ENCODE results near the gene BCAR3. TPM values are rescaled to one million over a fixed set of nuclear protein-coding genes. Genes with fewer than 3 reads are reported as not detected.
A peak's percentile ranks its signal among the peaks of the same experiment; 100 is the strongest.

BCAR3 gene
- total RNA-seq, 2 donors from 2014 or later, result 45.2 to 47.7 TPM

DNA sequence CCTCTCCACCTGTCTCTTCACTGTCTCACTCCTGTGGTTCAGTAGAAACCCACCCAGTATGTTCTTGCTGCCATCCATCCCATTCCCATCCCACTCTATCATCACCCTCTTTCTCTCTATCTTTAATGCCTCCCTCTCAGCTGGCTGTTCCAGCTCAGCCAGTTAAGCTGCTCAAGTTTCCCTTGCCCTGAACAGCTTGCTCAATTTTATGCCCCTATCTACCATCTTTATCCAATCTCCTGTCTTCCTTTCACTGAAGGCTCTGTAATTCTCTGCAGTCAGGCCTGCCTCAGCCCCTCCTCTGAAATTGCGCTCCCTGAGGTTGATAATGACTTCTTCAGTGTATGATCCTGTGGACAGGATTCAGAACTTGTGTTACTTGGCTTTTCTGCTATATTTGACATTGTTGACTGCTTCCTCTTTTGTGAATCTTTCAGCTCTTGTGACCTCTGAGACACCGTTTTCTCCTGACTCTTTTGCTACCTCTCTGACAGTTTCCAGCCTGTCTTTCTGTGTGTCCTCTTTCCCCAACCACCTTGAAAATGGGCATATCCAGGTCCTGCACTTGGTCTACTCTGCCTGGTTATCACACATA is 13.9 kb upstream of the BCAR3 start:
- no peak overlapping the region for H3K9ac ChIP-seq (ENCODE audit: low read depth in 2 of 2, low read length in 2 of 2)
- intact Hi-C loops (cut with DNase I), result no loop called here

GRCh38 chr1:93694819-93695218 is 13.2 kb upstream of the BCAR3 start:
- Histone ChIP-seq H3K4me3 (no peak overlapping the region), H3K27me3 (no peaks in the 10 kb centered on the region), H3K9ac (ENCODE audit: low read depth in 2 of 2, low read length in 2 of 2) (no peak overlapping the region), H3K27ac (no peak overlapping the region), H3K9me3 (no peaks in the 10 kb centered on the region), H3K36me3 (no peaks in the 10 kb centered on the region), H3K4me1 (peaks cover 10% of the 10 kb centered on the region)
- intact Hi-C loops (cut with DNase I), result no loop called here
- DNase-seq, result no peak
- TF ChIP-seq, protein P1, sequence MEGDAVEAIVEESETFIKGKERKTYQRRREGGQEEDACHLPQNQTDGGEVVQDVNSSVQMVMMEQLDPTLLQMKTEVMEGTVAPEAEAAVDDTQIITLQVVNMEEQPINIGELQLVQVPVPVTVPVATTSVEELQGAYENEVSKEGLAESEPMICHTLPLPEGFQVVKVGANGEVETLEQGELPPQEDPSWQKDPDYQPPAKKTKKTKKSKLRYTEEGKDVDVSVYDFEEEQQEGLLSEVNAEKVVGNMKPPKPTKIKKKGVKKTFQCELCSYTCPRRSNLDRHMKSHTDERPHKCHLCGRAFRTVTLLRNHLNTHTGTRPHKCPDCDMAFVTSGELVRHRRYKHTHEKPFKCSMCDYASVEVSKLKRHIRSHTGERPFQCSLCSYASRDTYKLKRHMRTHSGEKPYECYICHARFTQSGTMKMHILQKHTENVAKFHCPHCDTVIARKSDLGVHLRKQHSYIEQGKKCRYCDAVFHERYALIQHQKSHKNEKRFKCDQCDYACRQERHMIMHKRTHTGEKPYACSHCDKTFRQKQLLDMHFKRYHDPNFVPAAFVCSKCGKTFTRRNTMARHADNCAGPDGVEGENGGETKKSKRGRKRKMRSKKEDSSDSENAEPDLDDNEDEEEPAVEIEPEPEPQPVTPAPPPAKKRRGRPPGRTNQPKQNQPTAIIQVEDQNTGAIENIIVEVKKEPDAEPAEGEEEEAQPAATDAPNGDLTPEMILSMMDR (IDR thresholded peaks at IDR 0.05), result no peak

More for the DNA sequence above, 13.9 kb upstream of the BCAR3 start:
- TF ChIP-seq, protein P1 (IDR thresholded peaks at IDR 0.05), result no peak
- H3K9me3 ChIP-seq, result no peaks in the 10 kb centered on the region
- H3K36me3 ChIP-seq, result no peaks in the 10 kb centered on the region
- DNase-seq, result no peak
- H3K27ac ChIP-seq, result no peak overlapping the region
- H3K27me3 ChIP-seq, result no peaks in the 10 kb centered on the region
- H3K4me1 ChIP-seq, result peaks cover 10% of the 10 kb centered on the region
- H3K4me3 ChIP-seq, result no peak overlapping the region

- H3K9ac ChIP-seq (ENCODE audit: low read depth in 2 of 2, low read length in 2 of 2), result no peak overlapping the region
- H3K27ac ChIP-seq, result no peak overlapping the region
- no peaks in the 10 kb centered on the region for H3K9me3 ChIP-seq
- H3K27me3 ChIP-seq, result no peaks in the 10 kb centered on the region
- no peak for DNase-seq
- peaks cover 10% of the 10 kb centered on the region for H3K4me1 ChIP-seq
- no peak overlapping the region for H3K4me3 ChIP-seq
- intact Hi-C loops (cut with DNase I), result no loop called here
- no peaks in the 10 kb centered on the region for H3K36me3 ChIP-seq
- TF ChIP-seq, protein P1 (IDR thresholded peaks at IDR 0.05), result no peak
These were observed 12.4 kb upstream of the BCAR3 start for GRCh38 chr1:93694039-93694438.

GRCh38 chr1:93692983-93693591 is 11.4 kb upstream of the BCAR3 start:
- H3K27me3 ChIP-seq, result no peaks in the 10 kb centered on the region
- H3K4me1 ChIP-seq, result peaks cover 10% of the 10 kb centered on the region
- no peaks in the 10 kb centered on the region for H3K9me3 ChIP-seq
- DNase-seq, result peak; percentile 50
- H3K9ac ChIP-seq (ENCODE audit: low read depth in 2 of 2, low read length in 2 of 2), result no peak overlapping the region
- TF ChIP-seq, protein P1 (IDR thresholded peaks at IDR 0.05), result no peak
- no peaks in the 10 kb centered on the region for H3K36me3 ChIP-seq
- intact Hi-C loops (cut with DNase I), result no loop called here
- no peak overlapping the region for H3K27ac ChIP-seq
- H3K4me3 ChIP-seq, result no peak overlapping the region

DNA sequence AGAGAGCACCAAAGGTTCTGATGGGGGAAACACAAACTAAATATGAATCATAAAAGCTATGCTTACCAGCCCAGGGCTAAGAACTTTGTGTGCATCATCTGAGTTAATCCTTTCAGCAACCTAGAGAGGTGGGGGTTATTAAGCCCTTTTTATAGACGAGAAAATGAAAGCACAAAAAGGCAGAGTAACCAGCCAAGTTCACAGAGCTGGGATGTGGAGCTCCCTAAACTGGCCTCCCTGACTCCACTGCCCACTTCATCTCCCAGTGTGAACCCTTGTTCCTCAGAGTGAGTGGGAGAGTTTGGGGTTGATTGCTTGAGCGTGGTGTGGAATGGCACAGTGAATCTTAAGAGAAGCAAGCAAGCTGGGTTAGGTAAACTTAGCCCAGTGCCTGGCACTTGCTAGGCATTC is 10.8 kb upstream of the BCAR3 start:
- no peak for DNase-seq
- intact Hi-C loops (cut with DNase I), result no loop called here
- no peak overlapping the region for H3K4me3 ChIP-seq
- H3K9ac ChIP-seq (ENCODE audit: low read depth in 2 of 2, low read length in 2 of 2), result no peak overlapping the region
- H3K36me3 ChIP-seq, result no peaks in the 10 kb centered on the region
- TF ChIP-seq, protein P1 (IDR thresholded peaks at IDR 0.05), result no peak
- peaks cover 10% of the 10 kb centered on the region for H3K4me1 ChIP-seq
- no peaks in the 10 kb centered on the region for H3K9me3 ChIP-seq
- no peak overlapping the region for H3K27ac ChIP-seq
- H3K27me3 ChIP-seq, result no peaks in the 10 kb centered on the region
